BLaER1 treated with 17β-estradiol and CSF1 and Interleukin-3, amounts not matched to agents 10 nM and 100 nM (cell line): ENCODE measurements around the gene FAM124A.

Experiments
- H3K27ac ChIP-seq, 11 experiments: shearing (Covaris generic); formaldehyde crosslinking; 2 replicates each; pipeline ENCODE4 v1.8.1; 2022
- H3K27me3 ChIP-seq, 11 experiments: shearing (Covaris generic); formaldehyde crosslinking; 2 replicates each; pipeline ENCODE4 v1.8.1; 2022
- H3K36me3 ChIP-seq, 11 experiments: shearing (Covaris generic); formaldehyde crosslinking; 2 replicates each; pipeline ENCODE4 v1.8.1; 2022
- H3K4me1 ChIP-seq, 10 experiments: shearing (Covaris generic); formaldehyde crosslinking; 2 replicates each; pipeline ENCODE4 v1.8.1; 2022
- H3K4me2 ChIP-seq, 11 experiments: shearing (Covaris generic); formaldehyde crosslinking; 2 replicates each; pipeline ENCODE4 v1.8.1; 2022
- H3K4me3 ChIP-seq, 10 experiments: shearing (Covaris generic); formaldehyde crosslinking; 2 replicates each; pipeline ENCODE4 v1.8.1; 2022
- H3K9ac ChIP-seq, 11 experiments: shearing (Covaris generic); formaldehyde crosslinking; 2 replicates each; pipeline ENCODE4 v1.8.1; 2022
- H3K9me3 ChIP-seq, 11 experiments: shearing (Covaris generic); formaldehyde crosslinking; replicated peaks in 1 of 11; 2 replicates each; pipeline ENCODE4 v1.8.1; 2022
- H4K20me1 ChIP-seq, 11 experiments: shearing (Covaris generic); formaldehyde crosslinking; 2 replicates each; pipeline ENCODE4 v1.8.1; 2022
- Cebpa-rat ChIP-seq, 11 experiments: shearing (Covaris generic); IDR thresholded peaks; 2 replicates each; pipeline ENCODE4 v1.8.1; 2022

Gene FAM124A

GRCh38 chr13:51213173-51213728, 8.9 kb upstream of the FAM124A start:
- Histone ChIP-seq H3K9me3 (no peaks in the 10 kb centered on the region), H4K20me1 (no peaks in the 10 kb centered on the region), H3K27ac (no peak overlapping the region), H3K36me3 (no peaks in the 10 kb centered on the region), H3K9ac (no peak overlapping the region), H3K4me3 (no peak overlapping the region), H3K27me3 (no peaks in the 10 kb centered on the region), H3K4me1 (peaks cover 0 to 4% (median under 1%) of the 10 kb centered on the region in 10 experiments; a peak in 6 of 20 replicates), H3K4me2 (no peak overlapping the region)
- no peak for TF ChIP-seq Cebpa-rat (IDR thresholded peaks at IDR 0.05)

- no peak for TF ChIP-seq Cebpa-rat (IDR thresholded peaks at IDR 0.05)
- H4K20me1 ChIP-seq, result no peaks in the 10 kb centered on the region
- H3K9me3 ChIP-seq, result no peaks in the 10 kb centered on the region
- peaks cover 30 to 38% (median 34%) of the 10 kb centered on the region in 11 experiments for H3K27me3 ChIP-seq
- no peaks in the 10 kb centered on the region for H3K36me3 ChIP-seq
- H3K9ac ChIP-seq, result no peak overlapping the region
- H3K4me2 ChIP-seq, result peak overlapping the region in 7 of 11 experiments; percentile 0 to 44 (median 27); a peak in 11 of 22 replicates
- H3K27ac ChIP-seq, result no peak overlapping the region
- H3K4me3 ChIP-seq, result no peak overlapping the region
- H3K4me1 ChIP-seq, result peaks cover 8 to 29% (median 17%) of the 10 kb centered on the region in 10 experiments; a peak in 15 of 20 replicates
Observed at GRCh38 chr13:51218626-51219025, 3.6 kb upstream of the FAM124A start.

- Histone ChIP-seq H3K4me2 (peak overlapping the region in 3 of 11 experiments; percentile 99; a peak in 1 of 22 replicates), H3K9ac (no peak overlapping the region)
Observed at GRCh38 chr13:51220706-51221105, 1.5 kb upstream of the FAM124A start.

GRCh38 chr13:51221108-51221507, 1.1 kb upstream of the FAM124A start:
- peak overlapping the region; percentile 89 to 100 (median 99); a peak in 17 of 22 replicates for H3K4me2 ChIP-seq
- H3K27ac ChIP-seq, result no peak overlapping the region
- no peak for TF ChIP-seq Cebpa-rat (IDR thresholded peaks at IDR 0.05)
- no peaks in the 10 kb centered on the region for H4K20me1 ChIP-seq
- H3K27me3 ChIP-seq, result peaks cover 40 to 55% (median 51%) of the 10 kb centered on the region in 11 experiments
- no peaks in the 10 kb centered on the region for H3K9me3 ChIP-seq
- peak overlapping the region in 2 of 10 experiments; percentile 82 to 84; a peak in 5 of 20 replicates for H3K4me3 ChIP-seq
- H3K36me3 ChIP-seq, result no peaks in the 10 kb centered on the region
- no peak overlapping the region for H3K9ac ChIP-seq
- H3K4me1 ChIP-seq, result peaks cover 13 to 29% (median 17%) of the 10 kb centered on the region in 10 experiments; a peak in 17 of 20 replicates

More at GRCh38 chr13:51220706-51221105, 1.5 kb upstream of the FAM124A start:
- no peaks in the 10 kb centered on the region for H3K36me3 ChIP-seq
- peaks cover 13 to 29% (median 17%) of the 10 kb centered on the region in 10 experiments; a peak in 17 of 20 replicates for H3K4me1 ChIP-seq
- H3K27me3 ChIP-seq, result peaks cover 40 to 55% (median 51%) of the 10 kb centered on the region in 11 experiments
- no peak overlapping the region for H3K27ac ChIP-seq
- H3K9me3 ChIP-seq, result no peaks in the 10 kb centered on the region
- no peak for TF ChIP-seq Cebpa-rat (IDR thresholded peaks at IDR 0.05)
- no peak overlapping the region for H3K4me3 ChIP-seq
- H4K20me1 ChIP-seq, result no peaks in the 10 kb centered on the region

- Histone ChIP-seq H3K9ac (peak overlapping the region; percentile 52 to 84 (median 76)), H3K4me3 (peak overlapping the region; percentile 73 to 86 (median 80)), H3K36me3 (no peaks in the 10 kb centered on the region), H3K9me3 (no peaks in the 10 kb centered on the region), H3K4me1 (peaks cover 13 to 29% (median 17%) of the 10 kb centered on the region in 10 experiments; a peak in 17 of 20 replicates), H3K4me2 (peak overlapping the region; percentile 89 to 100 (median 99)), H3K27ac (peak overlapping the region in 2 of 11 experiments; percentile 25 to 74; a peak in 3 of 22 replicates), H4K20me1 (no peaks in the 10 kb centered on the region), H3K27me3 (peaks cover 40 to 55% (median 51%) of the 10 kb centered on the region in 11 experiments)
- TF ChIP-seq Cebpa-rat (IDR thresholded peaks at IDR 0.05), result no peak
Observed at GRCh38 chr13:51221674-51222036, 543 bp upstream of the FAM124A start.

- peaks cover 40 to 55% (median 51%) of the 10 kb centered on the region in 11 experiments for H3K27me3 ChIP-seq
- no peak for TF ChIP-seq Cebpa-rat (IDR thresholded peaks at IDR 0.05)
- H3K9ac ChIP-seq, result peak overlapping the region; percentile 52 to 84 (median 76)
- H4K20me1 ChIP-seq, result no peaks in the 10 kb centered on the region
- peak overlapping the region; percentile 73 to 86 (median 80) for H3K4me3 ChIP-seq
- H3K27ac ChIP-seq, result peak overlapping the region in 7 of 11 experiments; percentile 18 to 74 (median 42); a peak in 12 of 22 replicates
- H3K4me1 ChIP-seq, result peaks cover 13 to 29% (median 17%) of the 10 kb centered on the region in 10 experiments; a peak in 17 of 20 replicates
- H3K4me2 ChIP-seq, result peak overlapping the region; percentile 89 to 100 (median 99)
- H3K36me3 ChIP-seq, result no peaks in the 10 kb centered on the region
- H3K9me3 ChIP-seq, result no peaks in the 10 kb centered on the region
Observed at GRCh38 chr13:51222686-51223559, 725 bp downstream of the FAM124A start.

GRCh38 chr13:51223560-51224270, 1.5 kb downstream of the FAM124A start:
- TF ChIP-seq Cebpa-rat (IDR thresholded peaks at IDR 0.05), result no peak
- H3K27ac ChIP-seq, result no peak overlapping the region
- H3K9me3 ChIP-seq, result no peaks in the 10 kb centered on the region
- peaks cover 13 to 24% (median 17%) of the 10 kb centered on the region in 10 experiments; a peak in 17 of 20 replicates for H3K4me1 ChIP-seq
- peak overlapping the region in 5 of 10 experiments; percentile 73 to 84 (median 83); a peak in 7 of 20 replicates for H3K4me3 ChIP-seq
- peak overlapping the region in 10 of 11 experiments; percentile 89 to 99 (median 98); a peak in 12 of 22 replicates for H3K4me2 ChIP-seq
- H3K9ac ChIP-seq, result no peak overlapping the region
- no peaks in the 10 kb centered on the region for H4K20me1 ChIP-seq
- peaks cover 40 to 55% (median 51%) of the 10 kb centered on the region in 11 experiments for H3K27me3 ChIP-seq
- no peaks in the 10 kb centered on the region for H3K36me3 ChIP-seq

GRCh38 chr13:51225029-51225428, 2.8 kb downstream of the FAM124A start:
- no peaks in the 10 kb centered on the region for H4K20me1 ChIP-seq
- H3K9ac ChIP-seq, result no peak overlapping the region
- H3K4me2 ChIP-seq, result peak overlapping the region in 2 of 11 experiments; percentile 27 to 29; a peak in 1 of 22 replicates
- peaks cover 40 to 54% (median 49%) of the 10 kb centered on the region in 11 experiments for H3K27me3 ChIP-seq
- no peak overlapping the region for H3K27ac ChIP-seq
- no peaks in the 10 kb centered on the region for H3K9me3 ChIP-seq
- H3K4me3 ChIP-seq, result no peak overlapping the region
- no peak for TF ChIP-seq Cebpa-rat (IDR thresholded peaks at IDR 0.05)
- H3K4me1 ChIP-seq, result peaks cover 13 to 24% (median 17%) of the 10 kb centered on the region in 10 experiments; a peak in 17 of 20 replicates
- H3K36me3 ChIP-seq, result no peaks in the 10 kb centered on the region
